GM23338 (cell line): ENCODE measurements around the gene AFF1. TPM values are rescaled to one million over a fixed set of nuclear protein-coding genes. Genes with fewer than 3 reads are reported as not detected.

Experiments
- ATAC-seq: fragments of 200-7000 bp; cut with Tn5 transposase; 3 replicates; pipeline ENCODE4 v1.9.1; 2020
- DNase-seq: peaks from one replicate; pipeline ENCODE4 v3.0.0-alpha.2; 2015; ENCODE audit warnings: low spot score
- H2AFZ ChIP-seq: fragments of 200-600 bp; sonication (generic); 2 replicates; pipeline ENCODE4 v1.8.0; 2016; ENCODE audit warnings: antibody characterized with exemption, mild to moderate bottlenecking, moderate library complexity
- H3F3A ChIP-seq: fragments of 200-600 bp; sonication (generic); replicated peaks from 2 replicates; pipeline ENCODE4 v1.8.0; 2017; ENCODE audit warnings: antibody characterized with exemption, mixed run types, low read depth
- H3K27ac ChIP-seq: fragments of 200-600 bp; sonication (generic); 2 replicates; pipeline ENCODE4 v1.6.1; 2016; ENCODE audit warnings: low read depth
- H3K27me3 ChIP-seq: fragments of 200-600 bp; sonication (generic); 2 replicates; pipeline ENCODE4 v1.8.0; 2016; ENCODE audit warnings: mild to moderate bottlenecking, mixed run types, moderate library complexity; ENCODE audit not compliant: insufficient read depth
- H3K36me3 ChIP-seq: fragments of 200-600 bp; sonication (generic); 2 replicates; pipeline ENCODE4 v1.8.0; 2016; ENCODE audit warnings: mild to moderate bottlenecking; ENCODE audit not compliant: insufficient read depth
- H3K4me1 ChIP-seq: fragments of 200-600 bp; sonication (generic); 2 replicates; pipeline ENCODE4 v1.8.0; 2016; ENCODE audit warnings: mild to moderate bottlenecking, moderate library complexity; ENCODE audit not compliant: insufficient read depth
- H3K4me2 ChIP-seq: fragments of 200-600 bp; sonication (generic); 2 replicates; pipeline ENCODE4 v1.7.1; 2017; ENCODE audit warnings: mixed run types
- H3K4me3 ChIP-seq: fragments of 200-600 bp; sonication (generic); 2 replicates; pipeline ENCODE4 v1.6.1; 2016; ENCODE audit warnings: mixed run types
- H3K79me2 ChIP-seq: fragments of 200-600 bp; sonication (generic); replicated peaks from 2 replicates; pipeline ENCODE4 v1.8.0; 2017; ENCODE audit warnings: mild to moderate bottlenecking; ENCODE audit not compliant: insufficient read depth
- H3K9me2 ChIP-seq: fragments of 200-600 bp; sonication (generic); 2 replicates; pipeline ENCODE4 v1.8.0; 2017; ENCODE audit not compliant: insufficient read depth
- H4K20me1 ChIP-seq: fragments of 200-600 bp; sonication (generic); replicated peaks from 2 replicates; pipeline ENCODE4 v1.8.0; 2017; ENCODE audit warnings: mild to moderate bottlenecking; ENCODE audit not compliant: insufficient read depth
- H3K27ac Mint-ChIP-seq: 2 replicates; pipeline ENCODE4 v1.8.0; 2020; ENCODE audit warnings: inconsistent platforms, mild to moderate bottlenecking, moderate library complexity, mixed read lengths
- H3K27me3 Mint-ChIP-seq: 3 replicates; pipeline ENCODE4 v1.8.0; 2022; ENCODE audit warnings: low read depth, mild to moderate bottlenecking, moderate library complexity, mixed read lengths, inconsistent platforms; ENCODE audit not compliant: insufficient read depth, poor library complexity
- H3K36me3 Mint-ChIP-seq: 3 replicates; pipeline ENCODE4 v1.8.0; 2021; ENCODE audit warnings: low read depth, mild to moderate bottlenecking, inconsistent platforms, moderate library complexity, mixed read lengths
- H3K4me1 Mint-ChIP-seq: 3 replicates; pipeline ENCODE4 v1.8.0; 2020; ENCODE audit warnings: mild to moderate bottlenecking, inconsistent platforms, mixed read lengths
- H3K4me3 Mint-ChIP-seq: 3 replicates; pipeline ENCODE4 v1.8.0; 2021; ENCODE audit warnings: moderate library complexity, mild to moderate bottlenecking, inconsistent platforms, mixed read lengths
- H3K9me3 Mint-ChIP-seq: 3 replicates; pipeline ENCODE4 v1.8.0; 2020; ENCODE audit warnings: moderate library complexity, mild to moderate bottlenecking, inconsistent platforms, mixed read lengths
- CREB1 ChIP-seq: fragments of 250-450 bp; sonication (Bioruptor Pico); IDR thresholded peaks from 2 replicates; pipeline ENCODE4 v1.5.0; 2020; ENCODE audit warnings: low read depth, mild to moderate bottlenecking, moderate library complexity
- CTCF ChIP-seq, 2 experiments: fragments of 200-600 bp in 1 of 2; sonication (generic) in 1 of 2; conservative IDR thresholded peaks; 2 replicates each; pipeline versions ENCODE4 v1.5.1 to v1.6.1; 2016 to 2017; ENCODE audit warnings: antibody characterized with exemption in 2 of 2, low read depth in 2 of 2, mild to moderate bottlenecking in 2 of 2, moderate library complexity in 1 of 2
- ETS1 ChIP-seq: IDR thresholded peaks from 2 replicates; pipeline ENCODE4 v1.6.1; 2016; ENCODE audit warnings: antibody characterized with exemption
- EZH2 ChIP-seq: fragments of 200-600 bp; sonication (generic); IDR thresholded peaks from one replicate; pipeline ENCODE4 v1.8.0; 2017; ENCODE audit warnings: antibody characterized with exemption, mild to moderate bottlenecking, low read depth; ENCODE audit not compliant: unreplicated experiment
- EZH2phosphoT487 ChIP-seq: fragments of 200-600 bp; sonication (generic); IDR thresholded peaks from one replicate; pipeline ENCODE4 v1.8.1; 2018; ENCODE audit warnings: antibody characterized with exemption; ENCODE audit not compliant: unreplicated experiment
- JUNB ChIP-seq: IDR thresholded peaks from one replicate; pipeline ENCODE4 v1.6.1; 2016; ENCODE audit warnings: antibody characterized with exemption; ENCODE audit not compliant: unreplicated experiment
- NANOG ChIP-seq: IDR thresholded peaks from 2 replicates; pipeline ENCODE4 v1.6.1; 2016; ENCODE audit warnings: antibody characterized with exemption, borderline replicate concordance
- POLR2AphosphoS5 ChIP-seq: IDR thresholded peaks from 2 replicates; pipeline ENCODE4 v1.6.1; 2016; ENCODE audit warnings: antibody characterized with exemption, low read depth
- REST ChIP-seq: IDR thresholded peaks from one replicate; pipeline ENCODE4 v1.6.1; 2018; ENCODE audit warnings: antibody characterized with exemption; ENCODE audit not compliant: unreplicated experiment
- STAT1 ChIP-seq: IDR thresholded peaks from one replicate; pipeline ENCODE4 v1.6.1; 2016; ENCODE audit warnings: antibody characterized with exemption; ENCODE audit not compliant: unreplicated experiment
- ZNF114 ChIP-seq: fragments of 250-450 bp; sonication (Bioruptor Pico); IDR thresholded peaks from 2 replicates; pipeline ENCODE4 v1.5.0; 2020; ENCODE audit warnings: mild to moderate bottlenecking, moderate library complexity
- ZNF331 ChIP-seq: fragments of 250-450 bp; sonication (Bioruptor Pico); IDR thresholded peaks from 2 replicates; pipeline ENCODE4 v1.5.0; 2020; ENCODE audit warnings: low read depth, mild to moderate bottlenecking, moderate library complexity
- ZNF462 ChIP-seq: fragments of 250-450 bp; sonication (Bioruptor Pico); IDR thresholded peaks from 2 replicates; pipeline ENCODE4 v1.5.0; 2020; ENCODE audit warnings: mild to moderate bottlenecking, moderate library complexity
- polyA plus RNA-seq: library from polyadenylated mRNA; unstranded; fragments of >200 nt; fragmentation: Nextera tagmentation; extraction: Ambion mirVana; gene quantifications from 2 replicates; pipeline ENCODE4 v1.2.1, GENCODE V29; 2016
- total RNA-seq: library from RNA; depleted of rRNA; stranded (reverse); fragments of >200 nt; shearing (Covaris generic); gene quantifications from 2 replicates; pipeline ENCODE4 v1.2.3, GENCODE V29; 2014

Gene AFF1
- total and polyA plus RNA-seq, 2 experiments from 2014 or later: 42.6 to 67.2 TPM

DNA sequence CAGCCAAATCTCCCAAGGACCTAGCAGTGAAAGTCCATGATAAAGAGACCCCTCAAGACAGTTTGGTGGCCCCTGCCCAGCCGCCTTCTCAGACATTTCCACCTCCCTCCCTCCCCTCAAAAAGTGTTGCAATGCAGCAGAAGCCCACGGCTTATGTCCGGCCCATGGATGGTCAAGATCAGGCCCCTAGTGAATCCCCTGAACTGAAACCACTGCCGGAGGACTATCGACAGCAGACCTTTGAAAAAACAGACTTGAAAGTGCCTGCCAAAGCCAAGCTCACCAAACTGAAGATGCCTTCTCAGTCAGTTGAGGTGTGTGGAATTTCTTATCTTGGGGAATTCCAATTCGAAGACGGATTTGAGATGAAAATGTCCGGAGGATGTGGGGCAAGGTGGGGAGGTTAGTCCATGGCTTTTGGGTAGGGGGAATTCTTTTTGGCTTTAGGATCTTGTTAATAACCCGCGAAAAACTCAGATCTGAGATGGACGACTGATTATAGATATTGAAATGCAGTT lies 112.5 kb downstream of the AFF1 start:
- H4K20me1 ChIP-seq: peaks cover 16% of the 10 kb centered on the region
- peaks cover 88% of the 10 kb centered on the region for H3K79me2 ChIP-seq
- ATAC-seq (no peak), DNase-seq (no peak)
- no peak overlapping the region for H2AFZ ChIP-seq
- no peak overlapping the region for H3K4me3 ChIP-seq
- H3K4me2 ChIP-seq: no peak overlapping the region
- H3F3A ChIP-seq: no peaks in the 10 kb centered on the region
- TF ChIP-seq ZNF331: no peak
- TF ChIP-seq EZH2phosphoT487: no peak
- TF ChIP-seq ETS1: no peak
- TF ChIP-seq JUNB: no peak
- no peak for TF ChIP-seq ZNF114 (CRISPR knock-in tag)
- TF ChIP-seq REST: no peak
- no peak for TF ChIP-seq STAT1
- TF ChIP-seq CREB1: no peak
- TF ChIP-seq CTCF (conservative IDR thresholded peaks at IDR 0.05; ENCODE audit: low read depth in 2 of 2): no peak
- no peak for TF ChIP-seq NANOG
- no peak for TF ChIP-seq POLR2AphosphoS5
- TF ChIP-seq EZH2: no peak
- no peak for TF ChIP-seq ZNF462 (CRISPR knock-in tag)
- Mint-ChIP-seq H3K9me3 (no peaks in the 10 kb centered on the region; the same call in 2 of the 3 replicates), H3K27ac (no peak overlapping the region), H3K4me1 (peaks cover 38% of the 10 kb centered on the region), H3K27me3 (peaks cover 6% of the 10 kb centered on the region), H3K4me3 (no peak overlapping the region), H3K36me3 (peaks cover 33% of the 10 kb centered on the region)
- H3K27ac ChIP-seq: no peak overlapping the region
- no peaks in the 10 kb centered on the region for H3K9me2 ChIP-seq
- H3K36me3 ChIP-seq: peaks cover 4% of the 10 kb centered on the region; the same call in 1 of the 2 replicates
- no peaks in the 10 kb centered on the region for H3K27me3 ChIP-seq
- peaks cover 54% of the 10 kb centered on the region for H3K4me1 ChIP-seq
